Hair follicle dermal papilla cell (primary cell): ENCODE data around the gene C6orf118. TPM values are rescaled to one million over a fixed set of nuclear protein-coding genes. Genes with fewer than 3 reads are reported as not detected.

Experiments used
- total RNA-seq: library from RNA; depleted of rRNA; stranded (reverse); fragments of >200 nt; gene quantifications from 2 replicates; pipeline ENCODE4 v1.2.3, GENCODE V29; 2012

Gene C6orf118
- total RNA-seq: not detected in 2 replicates

GRCh38 chr6:165308926-165309731, at the start of gene C6orf118:
C6orf118 (minus strand) TSS chr6:165309605; CDS start chr6:165309586, 19 bp downstream.

